ENCODE data around the gene LRRC8E.

DNA sequence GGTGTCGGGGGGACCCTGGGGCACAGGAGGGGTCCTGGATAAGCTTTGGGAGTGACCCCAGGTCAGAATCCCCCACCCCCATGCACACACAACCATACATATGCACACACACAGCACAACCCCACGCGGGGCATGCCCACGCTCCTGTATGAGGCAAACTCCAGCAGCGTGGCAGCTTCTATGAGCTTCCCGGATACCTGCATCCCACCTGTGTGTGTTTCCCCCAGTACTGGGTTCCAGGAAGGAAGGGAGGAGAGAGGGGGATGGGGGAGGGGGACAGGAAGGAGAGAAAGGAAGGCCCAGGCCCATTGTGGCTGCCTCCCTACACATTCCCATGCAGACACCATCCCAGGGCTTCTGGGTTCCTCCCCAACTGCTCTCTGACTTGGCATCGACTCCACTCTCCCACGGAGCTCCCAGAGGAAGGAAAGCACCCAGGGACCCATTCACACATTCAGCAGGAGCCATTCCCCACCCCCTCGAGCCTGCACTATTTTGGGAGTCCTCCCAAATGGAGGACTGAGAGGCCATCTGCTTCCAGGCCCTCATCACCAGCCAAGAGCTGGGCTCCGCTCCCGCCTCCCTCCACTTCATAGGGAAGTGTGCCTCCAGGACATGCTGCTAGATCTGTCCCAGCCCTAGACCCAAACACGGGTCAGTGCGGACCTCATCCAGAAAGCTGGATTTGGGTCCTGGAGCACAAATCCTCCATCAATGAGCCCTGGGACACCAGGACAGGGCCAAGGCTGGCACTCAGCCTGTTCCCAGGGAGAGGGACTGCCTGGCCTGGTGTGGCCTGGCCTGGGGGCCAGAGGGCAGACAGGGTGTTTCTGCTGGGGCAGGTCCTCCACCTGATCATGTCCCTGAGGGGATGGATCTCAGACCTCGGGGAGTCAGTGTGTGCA is 27.3 kb upstream of the LRRC8E start:
- TF ChIP-seq, protein P1, sequence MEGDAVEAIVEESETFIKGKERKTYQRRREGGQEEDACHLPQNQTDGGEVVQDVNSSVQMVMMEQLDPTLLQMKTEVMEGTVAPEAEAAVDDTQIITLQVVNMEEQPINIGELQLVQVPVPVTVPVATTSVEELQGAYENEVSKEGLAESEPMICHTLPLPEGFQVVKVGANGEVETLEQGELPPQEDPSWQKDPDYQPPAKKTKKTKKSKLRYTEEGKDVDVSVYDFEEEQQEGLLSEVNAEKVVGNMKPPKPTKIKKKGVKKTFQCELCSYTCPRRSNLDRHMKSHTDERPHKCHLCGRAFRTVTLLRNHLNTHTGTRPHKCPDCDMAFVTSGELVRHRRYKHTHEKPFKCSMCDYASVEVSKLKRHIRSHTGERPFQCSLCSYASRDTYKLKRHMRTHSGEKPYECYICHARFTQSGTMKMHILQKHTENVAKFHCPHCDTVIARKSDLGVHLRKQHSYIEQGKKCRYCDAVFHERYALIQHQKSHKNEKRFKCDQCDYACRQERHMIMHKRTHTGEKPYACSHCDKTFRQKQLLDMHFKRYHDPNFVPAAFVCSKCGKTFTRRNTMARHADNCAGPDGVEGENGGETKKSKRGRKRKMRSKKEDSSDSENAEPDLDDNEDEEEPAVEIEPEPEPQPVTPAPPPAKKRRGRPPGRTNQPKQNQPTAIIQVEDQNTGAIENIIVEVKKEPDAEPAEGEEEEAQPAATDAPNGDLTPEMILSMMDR (IDR thresholded peaks at IDR 0.05; ENCODE audit: insufficient read depth, low read depth, low read length) = no peak
- TF ChIP-seq EZH2 (IDR thresholded peaks at IDR 0.05; ENCODE audit: insufficient read depth, low read length) = no peak

Measured in astrocyte (in vitro differentiated cells and primary cell).